ACHN (cell line): Measurements from ENCODE around the gene TIMM13.
"Not testable (repeated sequence)": the region's sequence is repeated elsewhere in the genome, so short reads cannot be mapped to it uniquely, and the experiment has no call there.

ENCODE experiments used
- DNase-seq: peaks from one replicate; pipeline ENCODE4 v3.0.0-alpha.2; 2015
- in situ Hi-C: cut with HindIII; loops from 2 replicates; pipeline ENCODE4 v1.10.0; 2017; ENCODE audit warnings: low sequenced_read_pairs, low pct_ligation_motif_present, low pct_unique_long_range_greater_than_20kb

The TIMM13 gene

DNA sequence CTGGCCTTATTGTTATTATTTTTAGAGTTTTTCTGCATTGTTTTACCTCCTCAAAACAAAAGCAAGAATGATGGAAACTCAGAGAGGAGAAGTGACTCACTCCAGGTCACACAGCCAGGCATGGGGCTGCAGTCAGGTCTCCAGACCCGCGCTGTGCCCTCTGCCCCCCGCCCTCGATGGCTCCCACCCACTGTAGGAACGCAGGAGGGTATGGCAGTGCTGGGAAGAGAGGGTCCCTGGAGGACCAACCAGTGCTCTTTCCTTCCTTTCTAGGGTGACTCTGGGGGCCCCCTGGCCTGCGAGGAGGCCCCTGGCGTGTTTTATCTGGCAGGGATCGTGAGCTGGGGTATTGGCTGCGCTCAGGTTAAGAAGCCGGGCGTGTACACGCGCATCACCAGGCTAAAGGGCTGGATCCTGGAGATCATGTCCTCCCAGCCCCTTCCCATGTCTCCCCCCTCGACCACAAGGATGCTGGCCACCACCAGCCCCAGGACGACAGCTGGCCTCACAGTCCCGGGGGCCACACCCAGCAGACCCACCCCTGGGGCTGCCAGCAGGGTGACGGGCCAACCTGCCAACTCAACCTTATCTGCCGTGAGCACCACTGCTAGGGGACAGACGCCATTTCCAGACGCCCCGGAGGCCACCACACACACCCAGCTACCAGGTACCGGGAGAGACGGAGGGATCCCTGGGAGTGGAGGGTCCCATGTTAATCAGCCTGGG lies 5.6 kb downstream of the TIMM13 start:
- DNase-seq: no peak
- in situ Hi-C loops: loop anchor here (25.0 kb wide), 1 partner anchor 184 kb away; the partner anchor contains the start of genes AMH, PLEKHJ1 and SF3A2

- DNase-seq: no peak
- in situ Hi-C loops: loop anchor here (25.0 kb wide), 1 partner anchor 183 kb away; the partner anchor contains the start of genes AMH, PLEKHJ1 and SF3A2
Observed at GRCh38 chr19:2420490-2420889, 6.9 kb downstream of the TIMM13 start.

GRCh38 chr19:2419754-2420153 lies 7.6 kb downstream of the TIMM13 start:
- in situ Hi-C loops: loop anchor here (25.0 kb wide), 1 partner anchor 182 kb away; the partner anchor contains the start of genes AMH, PLEKHJ1 and SF3A2
- no peak for DNase-seq

DNA sequence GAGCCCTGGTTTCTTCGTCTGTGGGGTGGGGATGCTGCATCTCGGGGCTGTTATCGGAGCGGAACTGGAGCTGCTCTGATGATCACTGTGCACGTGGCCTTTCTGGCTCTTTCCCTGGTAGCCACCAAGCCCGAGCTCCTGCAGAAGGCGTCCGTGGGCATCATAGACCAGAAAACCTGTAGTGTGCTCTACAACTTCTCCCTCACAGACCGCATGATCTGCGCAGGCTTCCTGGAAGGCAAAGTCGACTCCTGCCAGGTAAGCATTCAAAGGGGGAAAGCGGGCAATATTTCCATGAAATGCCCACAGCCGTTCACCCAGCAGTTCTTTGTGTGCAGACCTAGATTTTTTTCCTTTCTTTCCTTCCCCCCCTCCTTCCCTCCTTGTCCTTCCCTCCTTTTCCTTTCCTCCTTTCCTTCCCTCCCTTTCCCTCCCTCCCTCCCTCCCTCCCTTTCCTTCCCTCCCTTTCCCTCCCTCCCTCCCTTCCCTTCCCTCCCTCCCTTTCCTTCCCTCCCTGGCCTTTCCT lies 9.4 kb downstream of the TIMM13 start:
- in situ Hi-C loops: loop anchor here (25.0 kb wide), 1 partner anchor 181 kb away; the partner anchor contains the start of genes AMH, PLEKHJ1 and SF3A2

GRCh38 chr19:2417436-2417835 lies 9.9 kb downstream of the TIMM13 start:
- not testable (repeated sequence) for DNase-seq

More for the DNA sequence above, 9.4 kb downstream of the TIMM13 start:
- DNase-seq: no peak

DNA sequence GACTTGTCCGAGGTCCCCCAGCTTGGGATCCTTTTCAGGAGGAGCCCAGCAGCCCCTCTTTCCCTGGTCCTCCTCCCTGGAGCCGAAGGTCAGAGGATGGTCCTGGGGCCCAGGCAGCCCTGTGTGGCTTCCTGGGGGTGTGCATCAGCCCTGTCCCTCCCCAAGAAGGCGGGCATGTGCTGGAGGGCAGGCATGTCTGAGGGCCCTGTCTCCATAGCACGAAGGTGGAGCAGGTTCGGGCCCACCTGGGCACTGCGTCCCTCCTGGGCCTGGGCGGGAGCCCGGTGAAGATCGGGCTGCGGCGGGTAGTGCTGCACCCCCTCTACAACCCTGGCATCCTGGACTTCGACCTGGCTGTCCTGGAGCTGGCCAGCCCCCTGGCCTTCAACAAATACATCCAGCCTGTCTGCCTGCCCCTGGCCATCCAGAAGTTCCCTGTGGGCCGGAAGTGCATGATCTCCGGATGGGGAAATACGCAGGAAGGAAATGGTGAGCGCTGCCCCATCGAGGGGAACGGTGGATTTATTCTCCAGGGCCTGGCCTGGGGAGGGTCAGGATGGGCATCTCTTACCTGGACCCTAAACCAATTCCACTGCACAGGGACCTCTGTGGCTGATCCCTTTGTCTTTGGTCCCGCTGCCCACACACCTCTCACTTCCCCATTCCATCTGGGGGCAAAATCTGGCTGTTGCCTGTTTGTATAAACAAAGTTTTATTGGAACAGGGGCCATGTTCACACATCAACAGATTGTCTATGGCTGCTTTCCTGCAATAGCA lies 10.9 kb downstream of the TIMM13 start:
- in situ Hi-C loops: loop anchor here (25.0 kb wide), 1 partner anchor 179 kb away; the partner anchor contains the start of genes AMH, PLEKHJ1 and SF3A2
- no peak for DNase-seq

More at GRCh38 chr19:2417436-2417835, 9.9 kb downstream of the TIMM13 start:
- in situ Hi-C loops: loop anchor here (25.0 kb wide), 1 partner anchor 180 kb away; the partner anchor contains the start of genes AMH, PLEKHJ1 and SF3A2

- no peak for DNase-seq
- in situ Hi-C loops: loop anchor here (25.0 kb wide), 1 partner anchor 179 kb away; the partner anchor contains the start of genes AMH, PLEKHJ1 and SF3A2
Observed at GRCh38 chr19:2415973-2416319, 11.4 kb downstream of the TIMM13 start.

DNA sequence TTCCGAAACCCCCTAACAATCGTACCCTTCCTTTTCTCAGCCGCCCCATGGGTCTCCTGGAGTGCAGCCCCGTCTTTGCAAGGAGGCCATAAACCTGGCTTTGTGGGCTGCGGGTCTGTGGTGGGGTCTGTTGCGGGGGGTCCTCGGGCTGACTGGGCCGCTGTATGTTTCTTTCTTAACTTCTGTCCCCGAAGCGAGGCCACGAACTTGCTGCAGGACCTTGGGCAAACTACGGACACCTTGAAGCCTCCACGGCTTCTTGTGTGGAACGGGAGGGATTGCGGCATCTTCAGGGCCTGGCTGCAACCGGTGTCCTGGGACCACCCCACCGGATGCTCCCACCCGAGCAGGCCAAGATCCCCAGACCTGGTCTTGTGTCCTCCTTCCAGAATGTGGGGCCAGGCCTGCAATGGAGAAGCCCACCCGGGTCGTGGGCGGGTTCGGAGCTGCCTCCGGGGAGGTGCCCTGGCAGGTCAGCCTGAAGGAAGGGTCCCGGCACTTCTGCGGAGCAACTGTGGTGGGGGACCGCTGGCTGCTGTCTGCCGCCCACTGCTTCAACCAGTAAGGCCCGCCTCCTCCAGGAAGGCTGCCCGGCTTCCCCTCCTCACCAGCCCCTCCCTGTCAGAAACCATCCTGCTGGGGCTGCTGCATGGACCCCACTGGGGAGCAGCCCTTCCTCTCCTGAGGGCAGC lies 12.0 kb downstream of the TIMM13 start:
- in situ Hi-C loops: loop anchor here (25.0 kb wide), 1 partner anchor 178 kb away; the partner anchor contains the start of genes AMH, PLEKHJ1 and SF3A2
- no peak for DNase-seq

- in situ Hi-C loops: loop anchor here (25.0 kb wide), 1 partner anchor 176 kb away; the partner anchor contains the start of genes AMH, PLEKHJ1 and SF3A2
- DNase-seq: no peak
Observed at GRCh38 chr19:2413629-2414028, 13.8 kb downstream of the TIMM13 start.

DNA sequence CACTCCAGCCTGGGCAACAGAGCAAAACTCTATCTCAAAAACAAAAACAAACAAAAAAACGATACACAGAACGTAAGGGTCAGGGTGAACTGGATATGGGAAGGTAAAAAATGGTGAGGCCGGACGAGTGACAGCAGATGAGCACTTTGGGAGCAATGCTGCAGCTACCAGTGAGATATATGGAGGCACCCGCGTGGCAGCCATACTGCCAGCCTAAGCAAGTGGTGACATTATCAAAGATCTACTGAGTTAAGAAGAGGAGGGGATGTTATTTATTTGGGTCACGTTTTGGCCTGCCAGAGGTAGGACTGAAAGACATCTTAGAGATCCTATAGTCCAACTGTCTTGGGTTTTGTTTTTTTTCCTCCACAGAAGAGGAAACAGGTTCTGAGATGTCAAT lies 14.2 kb downstream of the TIMM13 start:
- DNase-seq: no peak
- in situ Hi-C loops: loop anchor here (25.0 kb wide), 1 partner anchor 176 kb away; the partner anchor contains the start of genes AMH, PLEKHJ1 and SF3A2

GRCh38 chr19:2412449-2412848 lies 14.9 kb downstream of the TIMM13 start:
- in situ Hi-C loops: loop anchor here (25.0 kb wide), 1 partner anchor 175 kb away; the partner anchor contains the start of genes AMH, PLEKHJ1 and SF3A2

GRCh38 chr19:2411709-2412108 lies 15.7 kb downstream of the TIMM13 start:
- in situ Hi-C loops: loop anchor here (25.0 kb wide), 1 partner anchor 174 kb away; the partner anchor contains the start of genes AMH, PLEKHJ1 and SF3A2
- no peak for DNase-seq

More at GRCh38 chr19:2412449-2412848, 14.9 kb downstream of the TIMM13 start:
- no peak for DNase-seq

- in situ Hi-C loops: loop anchor here (25.0 kb wide), 1 partner anchor 173 kb away; the partner anchor contains the start of genes AMH, PLEKHJ1 and SF3A2
- no peak for DNase-seq
Observed at GRCh38 chr19:2410023-2410422, 17.4 kb downstream of the TIMM13 start.

DNA sequence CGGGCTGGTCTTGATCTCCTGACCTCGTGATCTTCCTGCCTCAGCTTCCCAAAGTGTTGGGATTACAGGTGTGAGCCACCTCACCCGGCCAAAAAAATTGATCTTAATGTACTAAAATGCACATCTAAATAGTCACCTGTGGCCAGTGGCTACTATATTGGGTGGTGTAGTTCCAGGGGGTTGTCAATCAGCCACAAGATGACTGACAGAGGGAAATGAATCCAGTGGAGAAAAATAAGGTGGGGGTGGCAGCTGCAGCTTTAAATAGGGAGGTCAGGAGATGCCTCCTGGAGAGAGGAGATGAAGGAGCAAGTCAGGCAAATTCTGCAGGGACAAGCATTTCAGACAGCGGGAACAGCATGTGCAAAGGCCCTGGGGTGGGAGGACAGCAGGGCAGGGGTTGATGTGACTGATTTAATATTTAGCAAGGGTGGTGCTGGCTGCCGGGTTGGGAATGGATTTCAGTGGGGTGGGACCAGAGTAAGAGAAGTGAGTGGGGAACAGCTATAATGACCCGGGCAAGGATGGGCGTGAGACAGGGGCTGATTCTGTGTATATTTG lies 18.0 kb downstream of the TIMM13 start:
- DNase-seq: no peak
- in situ Hi-C loops: loop anchor here (25.0 kb wide), 1 partner anchor 172 kb away; the partner anchor contains the start of genes AMH, PLEKHJ1 and SF3A2

GRCh38 chr19:2408247-2408646 lies 19.1 kb downstream of the TIMM13 start:
- in situ Hi-C loops: loop anchor here (25.0 kb wide), 1 partner anchor 171 kb away; the partner anchor contains the start of genes AMH, PLEKHJ1 and SF3A2
- DNase-seq: no peak

GRCh38 chr19:2399582-2399981 lies 27.8 kb downstream of the TIMM13 start:
- in situ Hi-C loops: no loop called here
- DNase-seq: no peak

DNA sequence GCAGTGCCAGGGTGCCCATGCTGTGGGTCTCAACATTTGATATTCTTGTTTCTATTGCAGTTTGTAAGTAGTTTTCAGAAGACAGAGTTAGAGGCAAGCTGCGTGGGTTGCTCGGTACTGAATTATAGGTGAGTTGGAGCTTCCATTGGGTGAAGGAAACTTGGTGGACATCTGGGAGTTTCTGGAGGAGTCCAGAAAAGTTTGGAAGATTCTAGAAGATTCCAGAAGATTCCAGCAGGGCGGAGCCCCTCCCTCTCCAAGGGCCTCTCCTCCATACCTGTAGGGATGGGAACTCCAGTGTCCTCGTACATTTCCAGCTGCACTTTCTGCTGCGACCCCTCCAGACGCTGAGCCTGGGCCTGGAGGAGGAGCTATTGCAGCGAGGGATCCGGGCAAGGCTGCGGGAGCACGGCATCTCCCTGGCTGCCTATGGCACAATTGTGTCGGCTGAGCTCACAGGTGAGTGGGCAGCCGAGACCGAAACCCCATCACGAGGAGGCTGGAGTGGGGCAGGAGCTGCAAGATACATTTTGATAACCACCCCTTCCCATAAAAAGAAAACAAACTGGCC lies 28.6 kb downstream of the TIMM13 start:
- in situ Hi-C loops: no loop called here
- no peak for DNase-seq
